Left renal pelvis (tissue), 4 donors: ENCODE measurements around the gene EFHC1. TPM values are rescaled to one million over a fixed set of nuclear protein-coding genes. Genes with fewer than 3 reads are reported as not detected.

ENCODE experiments used
- DNase-seq, 4 donors: peaks; one replicate each; pipeline ENCODE4 v3.0.0-alpha.2; 2013; ENCODE audit warnings: low read depth in 4 of 4, low spot score in 3 of 4
- polyA plus RNA-seq, 4 donors: library from polyadenylated mRNA; unstranded; fragments of 120-200 nt; gene quantifications; one replicate each; pipeline ENCODE4 v1.2.1, GENCODE V29; 2013; ENCODE audit not compliant: insufficient read length in 4 of 4

EFHC1 gene
- polyA plus RNA-seq, 4 donors, result 40.8 to 61.1 (median 56.8) TPM

- DNase-seq, result no peak
Observed at GRCh38 chr6:52395969-52396368, 24.2 kb upstream of the EFHC1 start.

- DNase-seq, result no peak
Observed at GRCh38 chr6:52399511-52400312, 20.4 kb upstream of the EFHC1 start.

- DNase-seq, result no peak
Observed at GRCh38 chr6:52400313-52401041, 19.7 kb upstream of the EFHC1 start.

- no peak for DNase-seq
Observed at GRCh38 chr6:52403086-52403485, 17.1 kb upstream of the EFHC1 start.

- DNase-seq, result no peak
Observed at GRCh38 chr6:52403627-52404026, 16.5 kb upstream of the EFHC1 start.

GRCh38 chr6:52405243-52405642 is 14.9 kb upstream of the EFHC1 start:
- DNase-seq, result no peak

- no peak for DNase-seq
Observed at GRCh38 chr6:52407467-52407866, 12.7 kb upstream of the EFHC1 start.

GRCh38 chr6:52409499-52409898 is 10.6 kb upstream of the EFHC1 start:
- no peak for DNase-seq

- DNase-seq, result no peak
Observed at GRCh38 chr6:52410979-52411378, 9.2 kb upstream of the EFHC1 start.

- DNase-seq, result no peak
Observed at GRCh38 chr6:52411911-52412310, 8.2 kb upstream of the EFHC1 start.

- no peak for DNase-seq
Observed at GRCh38 chr6:52415333-52415732, 4.8 kb upstream of the EFHC1 start.

GRCh38 chr6:52415917-52416628 is 4.1 kb upstream of the EFHC1 start:
- no peak for DNase-seq

GRCh38 chr6:52416629-52417151 is 3.5 kb upstream of the EFHC1 start:
- DNase-seq, result peak in 1 of 4 donors; percentile 50

- DNase-seq, result no peak
Observed at GRCh38 chr6:52417675-52418111, 2.4 kb upstream of the EFHC1 start.

- no peak for DNase-seq
Observed at GRCh38 chr6:52418606-52419005, 1.5 kb upstream of the EFHC1 start.

- DNase-seq, result no peak
Observed at GRCh38 chr6:52420668-52421358, 671 bp downstream of the EFHC1 start.

- no peak for DNase-seq
Observed at GRCh38 chr6:52422156-52422555, 2.0 kb downstream of the EFHC1 start.

- no peak for DNase-seq
Observed at GRCh38 chr6:52423448-52423847, 3.3 kb downstream of the EFHC1 start.

- DNase-seq, result no peak
Observed at GRCh38 chr6:52423971-52424381, 3.8 kb downstream of the EFHC1 start.

GRCh38 chr6:52424513-52424912 is 4.4 kb downstream of the EFHC1 start:
- DNase-seq, result no peak

- DNase-seq, result no peak
Observed at GRCh38 chr6:52426667-52427066, 6.5 kb downstream of the EFHC1 start.
